Heart right ventricle (tissue), 16 donors: Measurements from ENCODE around the gene PGBD5. TPM values are rescaled to one million over a fixed set of nuclear protein-coding genes. Genes with fewer than 3 reads are reported as not detected.

ENCODE experiments used
- ATAC-seq, 8 donors: fragments of 200-7000 bp; cut with Tn5 transposase; one replicate each; pipeline ENCODE4 v1.9.1; 2020; ENCODE audit warnings: mild to moderate bottlenecking in 8 of 8, moderate library complexity in 8 of 8, moderate number of reproducible peaks in 1 of 8
- DNase-seq, 2 donors: peaks; one replicate each; pipeline ENCODE4 v3.0.0-alpha.2; 2020
- H3K27ac ChIP-seq, 10 donors: fragments of 200-600 bp; sonication (generic) in 2 of 10; one replicate each; pipeline versions ENCODE4 v1.5.0 to v1.8.0; 2020 to 2022; ENCODE audit warnings: mild to moderate bottlenecking in 3 of 10
- H3K27me3 ChIP-seq, 7 donors: fragments of 200-600 bp; one replicate each; pipeline ENCODE4 v1.8.0; 2021 to 2022; ENCODE audit warnings: mild to moderate bottlenecking in 2 of 7
- H3K36me3 ChIP-seq, 9 donors: fragments of 200-600 bp; sonication (generic) in 1 of 9; one replicate each; pipeline versions ENCODE4 v1.5.0 to v1.8.0; 2020 to 2022; ENCODE audit warnings: mild to moderate bottlenecking in 2 of 9
- H3K4me1 ChIP-seq, 9 donors: fragments of 200-600 bp; sonication (generic) in 1 of 9; one replicate each; pipeline versions ENCODE4 v1.5.0 to v1.8.0; 2020 to 2022; ENCODE audit warnings: mild to moderate bottlenecking in 4 of 9
- H3K4me3 ChIP-seq, 10 donors: fragments of 200-600 bp; sonication (generic) in 2 of 10; one replicate each; pipeline versions ENCODE4 v1.5.0 to v1.8.0; 2020 to 2022; ENCODE audit warnings: mild to moderate bottlenecking in 7 of 10, moderate library complexity in 2 of 10
- H3K9me3 ChIP-seq, 11 donors: fragments of 200-600 bp in 10 of 11; sonication (generic) in 2 of 11; one replicate each; pipeline versions ENCODE4 v1.5.0 to v1.8.0; 2013 to 2022; ENCODE audit warnings: mild to moderate bottlenecking in 2 of 11, control low read depth in 1 of 11, moderate library complexity in 1 of 11
- WGBS, 2 donors: extraction: QIAGEN DNeasy Blood & Tissue Kit; methylation state at CpG; one replicate each; pipeline ENCODE4 v1.1.7; 2013; ENCODE audit warnings: inconsistent platforms in 1 of 2; 5-methylcytosine and 5-hydroxymethylcytosine counted together
- intact Hi-C, 10 donors: fragments of 100-400 bp; cut with DNase I; formaldehyde crosslinking; loops; one replicate each; pipeline versions ENCODE4 v1.11.1 to v1.14.2; 2022
- polyA plus RNA-seq, 2 donors: library from polyadenylated mRNA; stranded (reverse); fragments of 200-250 nt; gene quantifications; one replicate each; pipeline ENCODE4 v1.2.3, GENCODE V29; 2013
- total RNA-seq, 10 donors: library from RNA; stranded (reverse); fragmentation: NEBNext Ultra II Directional in 3 of 10; extraction: Animal tissue kit (Norgen Biotek cat#: 25700) in 3 of 10; gene quantifications; one replicate each; pipeline versions ENCODE4 v1.2.1 to v1.2.4, GENCODE V29; 2021 to 2023
- TF ChIP-seq, protein P1 (sequence below), 9 donors: fragments of 200-600 bp; sonication (generic) in 2 of 9; IDR thresholded peaks; one replicate each; pipeline versions ENCODE4 v1.5.0 to v1.8.0; 2021 to 2022; ENCODE audit warnings: antibody characterized with exemption in 9 of 9, mild to moderate bottlenecking in 5 of 9, moderate library complexity in 1 of 9
- donor health status: Arrhythmogenic right ventricular cardiomyopathy.
- donor health status: ischemic (EF 13 %, LVEDD 7.1; RV severe dilation, severe dysfunction).
- donor health status: healthy with polysubstance abuse.
- donor health status: DM: no; HTN: yes; CAD: no.
- donor health status: DM: no; HTN: no; CAD: no.
- donor health status: ischemic (EF 25% LVEDD 6.9; RV normal size, moderate dysfunction).
- donor health status: ischemic (EF 25% LVEDD 5.7; RV mildly dilated, moderate dysfunction).
- donor health status: healthy.
- donor health status: DM: yes; HTN: yes; CAD: no.
- donor health status: Ischemic cardiomyopathy.
- donor health status: ischemic (EF 35%, LVEDD 5.7; RV mildly dilated, moderate dysfunction).
- donor health status: nonischemic (EF 11% LVEDD 7.7; RV severe dilation, severe dysfunction).
- donor health status: DM: yes; HTN: yes; CAD: no.
- donor health status: PGD.
- donor health status: ischemic (EF 29% LVEDD 5.4; RV normal size, mild dysfunction).
- donor health status: nonischemic (EF 23%, LVEDD 6.1; RV moderate dilation, normal function).

PGBD5 gene
- total and polyA plus RNA-seq, 12 donors: 0.52 to 11.4 (median 7.9) TPM

- peaks cover 8 to 34% (median 20%) of the 10 kb centered on the region in 9 donors for H3K4me1 ChIP-seq
- ATAC-seq (peak; percentile 56 to 74 (median 70)), DNase-seq (peak in 1 of 2 donors; percentile 57)
- peaks cover 0 to 76% (median 13%) of the 10 kb centered on the region in 9 donors for H3K36me3 ChIP-seq
- H3K27ac ChIP-seq: peak overlapping the region in 1 of 10 donors; percentile 44
- H3K4me3 ChIP-seq: no peak overlapping the region
- intact Hi-C loops: loop anchor here in 1 of 10 donors (2.0 to 10.0 kb wide), 2 partner anchors 194 to 608 kb away; no protein-coding TSS in a partner anchor
- TF ChIP-seq, protein P1, sequence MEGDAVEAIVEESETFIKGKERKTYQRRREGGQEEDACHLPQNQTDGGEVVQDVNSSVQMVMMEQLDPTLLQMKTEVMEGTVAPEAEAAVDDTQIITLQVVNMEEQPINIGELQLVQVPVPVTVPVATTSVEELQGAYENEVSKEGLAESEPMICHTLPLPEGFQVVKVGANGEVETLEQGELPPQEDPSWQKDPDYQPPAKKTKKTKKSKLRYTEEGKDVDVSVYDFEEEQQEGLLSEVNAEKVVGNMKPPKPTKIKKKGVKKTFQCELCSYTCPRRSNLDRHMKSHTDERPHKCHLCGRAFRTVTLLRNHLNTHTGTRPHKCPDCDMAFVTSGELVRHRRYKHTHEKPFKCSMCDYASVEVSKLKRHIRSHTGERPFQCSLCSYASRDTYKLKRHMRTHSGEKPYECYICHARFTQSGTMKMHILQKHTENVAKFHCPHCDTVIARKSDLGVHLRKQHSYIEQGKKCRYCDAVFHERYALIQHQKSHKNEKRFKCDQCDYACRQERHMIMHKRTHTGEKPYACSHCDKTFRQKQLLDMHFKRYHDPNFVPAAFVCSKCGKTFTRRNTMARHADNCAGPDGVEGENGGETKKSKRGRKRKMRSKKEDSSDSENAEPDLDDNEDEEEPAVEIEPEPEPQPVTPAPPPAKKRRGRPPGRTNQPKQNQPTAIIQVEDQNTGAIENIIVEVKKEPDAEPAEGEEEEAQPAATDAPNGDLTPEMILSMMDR (IDR thresholded peaks at IDR 0.05): peak; percentile 45 to 75 (median 64)
- no peaks in the 10 kb centered on the region for H3K9me3 ChIP-seq
- WGBS, 2 donors: 85% methylated on average over 19 of the region's 19 CpGs
- no peaks in the 10 kb centered on the region for H3K27me3 ChIP-seq
Observed at GRCh38 chr1:230268371-230269170, 157.6 kb downstream of the PGBD5 start.

- Histone ChIP-seq H3K4me3 (no peak overlapping the region), H3K9me3 (no peaks in the 10 kb centered on the region), H3K4me1 (peaks cover 8 to 34% (median 20%) of the 10 kb centered on the region in 9 donors), H3K27ac (no peak overlapping the region), H3K27me3 (no peaks in the 10 kb centered on the region), H3K36me3 (peaks cover 0 to 77% (median 17%) of the 10 kb centered on the region in 9 donors)
- ATAC-seq: no peak
- intact Hi-C loops: loop anchor here in 2 of 10 donors (2.0 to 10.0 kb wide), 3 partner anchors 35 to 607 kb away; no protein-coding TSS in a partner anchor
- 92 to 95% methylated on average over 17 of the region's 17 CpGs for WGBS, 2 donors
- DNase-seq: no peak
- TF ChIP-seq, protein P1 (IDR thresholded peaks at IDR 0.05): no peak
Observed at GRCh38 chr1:230267338-230268065, 158.6 kb downstream of the PGBD5 start.

- WGBS, 2 donors: 30 to 32% methylated on average over 2 of the region's 2 CpGs
- Histone ChIP-seq H3K27ac (no peak overlapping the region), H3K4me1 (peaks cover 8 to 31% (median 18%) of the 10 kb centered on the region in 9 donors), H3K4me3 (no peak overlapping the region), H3K36me3 (peaks cover 0 to 78% (median 17%) of the 10 kb centered on the region in 9 donors), H3K27me3 (no peaks in the 10 kb centered on the region), H3K9me3 (no peaks in the 10 kb centered on the region)
- intact Hi-C loops: loop anchor here in 2 of 10 donors (2.0 to 10.0 kb wide), 2 partner anchors 34 to 192 kb away; no protein-coding TSS in a partner anchor
- TF ChIP-seq, protein P1 (IDR thresholded peaks at IDR 0.05): no peak
- ATAC-seq: no peak
- no peak for DNase-seq
Observed at GRCh38 chr1:230266456-230266855, 159.7 kb downstream of the PGBD5 start.
